OCI-LY1 (cell line): ENCODE results near the gene KIF16B.

Experiments used
- H2AFZ ChIP-seq: fragments of 200-600 bp; sonication (generic), shearing (Covaris generic); 2 replicates; pipeline ENCODE4 v1.6.0; 2014; ENCODE audit warnings: antibody characterized with exemption, mild to moderate bottlenecking, low read length
- H3F3A ChIP-seq: fragments of 200-600 bp; sonication (generic), shearing (Covaris generic); 2 replicates; pipeline ENCODE4 v1.6.0; 2014; ENCODE audit warnings: mild to moderate bottlenecking, antibody characterized with exemption, low read length, moderate library complexity; ENCODE audit not compliant: insufficient read depth
- H3K27ac ChIP-seq: fragments of 200-600 bp; sonication (generic); 2 replicates; pipeline ENCODE4 v1.5.1; 2014; ENCODE audit warnings: low read length, mixed run types, mild to moderate bottlenecking, low read depth; ENCODE audit not compliant: poor library complexity, severe bottlenecking
- H3K27me3 ChIP-seq: fragments of 200-600 bp; sonication (generic); 2 replicates; pipeline ENCODE4 v1.6.0; 2014; ENCODE audit warnings: antibody characterized with exemption, mild to moderate bottlenecking, low read length, moderate library complexity; ENCODE audit not compliant: insufficient read depth
- H3K36me3 ChIP-seq: fragments of 200-600 bp; sonication (generic); 2 replicates; pipeline ENCODE4 v1.6.1; 2014; ENCODE audit warnings: mild to moderate bottlenecking, antibody characterized with exemption, low read length, moderate library complexity, mixed read lengths; ENCODE audit not compliant: insufficient read depth
- H3K4me1 ChIP-seq: fragments of 200-600 bp; sonication (generic); 2 replicates; pipeline ENCODE4 v1.5.1; 2014; ENCODE audit warnings: mild to moderate bottlenecking, low read length, moderate library complexity; ENCODE audit not compliant: insufficient read depth, severe bottlenecking
- H3K4me2 ChIP-seq: fragments of 200-600 bp; sonication (generic), shearing (Covaris generic); 2 replicates; pipeline ENCODE4 v1.6.1; 2014; ENCODE audit warnings: low read length
- H3K4me3 ChIP-seq: fragments of 200-600 bp; sonication (generic); 2 replicates; pipeline ENCODE4 v1.5.1; 2014; ENCODE audit warnings: low read length, low read depth, mild to moderate bottlenecking, mixed read lengths; ENCODE audit not compliant: poor library complexity, severe bottlenecking
- H3K79me2 ChIP-seq: fragments of 200-600 bp; shearing (Covaris generic); 2 replicates; pipeline ENCODE4 v1.6.1; 2016; ENCODE audit warnings: mixed run types, low read length, mixed read lengths; ENCODE audit not compliant: insufficient read depth
- H3K9ac ChIP-seq: fragments of 200-600 bp; sonication (generic), shearing (Covaris generic); 2 replicates; pipeline ENCODE4 v1.6.1; 2014; ENCODE audit warnings: mild to moderate bottlenecking, low read length, mixed read lengths
- H3K9me2 ChIP-seq: fragments of 200-600 bp; sonication (generic), shearing (Covaris generic); 2 replicates; pipeline ENCODE4 v1.6.1; 2014; ENCODE audit warnings: low read depth, mild to moderate bottlenecking, low read length, mixed read lengths
- H3K9me3 ChIP-seq: fragments of 200-600 bp; shearing (Covaris generic); 2 replicates; pipeline ENCODE4 v1.6.1; 2014; ENCODE audit warnings: low read length, mixed read lengths
- H4K20me1 ChIP-seq: fragments of 200-600 bp; sonication (generic), shearing (Covaris generic); 2 replicates; pipeline ENCODE4 v1.6.0; 2016; ENCODE audit warnings: mild to moderate bottlenecking, low read length; ENCODE audit not compliant: insufficient read depth
- EZH2 ChIP-seq: fragments of 200-600 bp; sonication (generic), shearing (Covaris generic); IDR thresholded peaks from 2 replicates; pipeline ENCODE4 v1.8.0; 2017; ENCODE audit warnings: borderline replicate concordance, mixed run types, mild to moderate bottlenecking, antibody characterized with exemption, low read length, moderate library complexity, mixed read lengths
- TF ChIP-seq, protein P1 (sequence below): fragments of 200-600 bp; sonication (generic), shearing (Covaris generic); IDR thresholded peaks from 2 replicates; pipeline ENCODE4 v1.5.1; 2017; ENCODE audit warnings: mild to moderate bottlenecking, antibody characterized with exemption, low read length, moderate library complexity, mixed read lengths

Gene KIF16B

DNA sequence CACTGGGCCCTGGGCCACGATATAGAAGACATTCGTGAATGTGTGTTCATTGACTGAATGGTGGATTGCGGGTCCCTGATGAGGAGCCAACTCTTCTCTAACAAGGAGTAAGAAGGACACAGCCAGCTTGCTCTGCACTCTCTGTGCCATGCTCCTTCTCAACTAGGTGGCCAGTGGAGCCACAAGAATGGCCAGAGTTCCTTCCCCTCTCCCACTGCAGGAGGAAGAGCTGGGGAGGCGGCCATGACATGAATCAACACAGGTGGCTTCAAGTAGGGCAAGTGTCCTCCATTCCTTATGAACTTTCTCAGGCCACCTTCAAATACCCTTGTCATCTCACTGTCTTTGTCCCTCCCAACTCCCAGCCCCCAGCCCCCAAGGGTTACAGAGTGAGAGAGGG lies 305.7 kb downstream of the KIF16B start:
- no peaks in the 10 kb centered on the region for H4K20me1 ChIP-seq
- no peaks in the 10 kb centered on the region for H3F3A ChIP-seq
- no peak overlapping the region for H2AFZ ChIP-seq
- H3K9me2 ChIP-seq, result no peaks in the 10 kb centered on the region
- H3K4me1 ChIP-seq, result no peaks in the 10 kb centered on the region
- no peaks in the 10 kb centered on the region for H3K9me3 ChIP-seq
- no peak overlapping the region for H3K9ac ChIP-seq
- H3K4me2 ChIP-seq, result no peak overlapping the region
- H3K79me2 ChIP-seq, result no peaks in the 10 kb centered on the region
- no peaks in the 10 kb centered on the region for H3K36me3 ChIP-seq
- no peak for TF ChIP-seq EZH2
- TF ChIP-seq, protein P1, sequence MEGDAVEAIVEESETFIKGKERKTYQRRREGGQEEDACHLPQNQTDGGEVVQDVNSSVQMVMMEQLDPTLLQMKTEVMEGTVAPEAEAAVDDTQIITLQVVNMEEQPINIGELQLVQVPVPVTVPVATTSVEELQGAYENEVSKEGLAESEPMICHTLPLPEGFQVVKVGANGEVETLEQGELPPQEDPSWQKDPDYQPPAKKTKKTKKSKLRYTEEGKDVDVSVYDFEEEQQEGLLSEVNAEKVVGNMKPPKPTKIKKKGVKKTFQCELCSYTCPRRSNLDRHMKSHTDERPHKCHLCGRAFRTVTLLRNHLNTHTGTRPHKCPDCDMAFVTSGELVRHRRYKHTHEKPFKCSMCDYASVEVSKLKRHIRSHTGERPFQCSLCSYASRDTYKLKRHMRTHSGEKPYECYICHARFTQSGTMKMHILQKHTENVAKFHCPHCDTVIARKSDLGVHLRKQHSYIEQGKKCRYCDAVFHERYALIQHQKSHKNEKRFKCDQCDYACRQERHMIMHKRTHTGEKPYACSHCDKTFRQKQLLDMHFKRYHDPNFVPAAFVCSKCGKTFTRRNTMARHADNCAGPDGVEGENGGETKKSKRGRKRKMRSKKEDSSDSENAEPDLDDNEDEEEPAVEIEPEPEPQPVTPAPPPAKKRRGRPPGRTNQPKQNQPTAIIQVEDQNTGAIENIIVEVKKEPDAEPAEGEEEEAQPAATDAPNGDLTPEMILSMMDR, result no peak
- no peak overlapping the region for H3K4me3 ChIP-seq
- H3K27me3 ChIP-seq, result no peaks in the 10 kb centered on the region
- H3K27ac ChIP-seq, result no peak overlapping the region

DNA sequence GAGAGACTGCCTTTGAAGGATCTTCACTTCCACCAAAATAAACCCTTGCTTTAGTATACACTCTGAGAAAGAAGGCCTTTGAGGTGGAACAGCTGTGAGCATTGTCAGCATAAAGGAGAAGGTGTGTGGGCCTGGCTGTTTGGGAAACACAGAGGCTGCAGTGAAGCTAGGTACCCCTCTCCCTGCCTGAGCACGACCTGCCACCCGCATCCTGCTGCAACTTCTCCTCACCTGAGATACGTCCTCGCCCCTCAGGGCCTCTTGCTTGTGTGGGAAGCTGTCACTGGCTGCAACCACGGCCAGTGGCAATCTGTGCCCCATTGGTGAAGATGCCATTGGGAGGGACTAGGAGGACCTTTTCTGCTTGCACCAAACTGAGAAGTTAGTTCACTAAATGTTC lies 307.9 kb downstream of the KIF16B start:
- TF ChIP-seq, protein P1, result no peak
- no peak for TF ChIP-seq EZH2
- Histone ChIP-seq H3K9me2 (no peaks in the 10 kb centered on the region), H2AFZ (no peak overlapping the region), H3K9me3 (no peaks in the 10 kb centered on the region), H4K20me1 (no peaks in the 10 kb centered on the region), H3K36me3 (no peaks in the 10 kb centered on the region), H3K4me3 (no peak overlapping the region), H3K4me2 (no peak overlapping the region), H3K4me1 (no peaks in the 10 kb centered on the region), H3K27ac (no peak overlapping the region), H3K79me2 (no peaks in the 10 kb centered on the region), H3K9ac (no peak overlapping the region), H3K27me3 (no peaks in the 10 kb centered on the region), H3F3A (no peaks in the 10 kb centered on the region)

GRCh38 chr20:16263582-16263981 lies 309.7 kb downstream of the KIF16B start:
- no peaks in the 10 kb centered on the region for H3K79me2 ChIP-seq
- H3K36me3 ChIP-seq, result no peaks in the 10 kb centered on the region
- no peak overlapping the region for H3K9ac ChIP-seq
- no peak for TF ChIP-seq EZH2
- TF ChIP-seq, protein P1, result no peak
- H3K4me2 ChIP-seq, result no peak overlapping the region
- H3F3A ChIP-seq, result no peaks in the 10 kb centered on the region
- H3K9me3 ChIP-seq, result no peaks in the 10 kb centered on the region
- H3K9me2 ChIP-seq, result no peaks in the 10 kb centered on the region
- H3K4me1 ChIP-seq, result no peaks in the 10 kb centered on the region
- H2AFZ ChIP-seq, result no peak overlapping the region
- no peak overlapping the region for H3K27ac ChIP-seq
- no peak overlapping the region for H3K4me3 ChIP-seq
- no peaks in the 10 kb centered on the region for H4K20me1 ChIP-seq
- H3K27me3 ChIP-seq, result no peaks in the 10 kb centered on the region
